ENCODE measurements around the gene EPHB3. TPM values are rescaled to one million over a fixed set of nuclear protein-coding genes. Genes with fewer than 3 reads are reported as not detected.

The EPHB3 gene
- total RNA-seq, 2 donors from 2014 or later, result 7.9 to 10.1 TPM

- no peak overlapping the region for H3K4me3 ChIP-seq
- H3K4me1 ChIP-seq, result peaks cover 12% of the 10 kb centered on the region
- intact Hi-C loops (cut with DNase I), result no loop called here
- no peaks in the 10 kb centered on the region for H3K27me3 ChIP-seq
- DNase-seq (no peak), ATAC-seq (no peak)
- no peak overlapping the region for H3K27ac ChIP-seq
- no peak for TF ChIP-seq POLR2A (IDR thresholded peaks at IDR 0.05)
- H3K36me3 ChIP-seq (replicated peaks in 1 of 2; ENCODE audit: insufficient read depth in 1 of 2, low read depth in 2 of 2), result no peaks in the 10 kb centered on the region
- 77 to 78% methylated on average over 7 of the region's 7 CpGs for WGBS, 2 donors
- no peaks in the 10 kb centered on the region for H3K9me3 ChIP-seq
These were observed 31.8 kb downstream of the EPHB3 start for GRCh38 chr3:184593220-184593927.

DNA sequence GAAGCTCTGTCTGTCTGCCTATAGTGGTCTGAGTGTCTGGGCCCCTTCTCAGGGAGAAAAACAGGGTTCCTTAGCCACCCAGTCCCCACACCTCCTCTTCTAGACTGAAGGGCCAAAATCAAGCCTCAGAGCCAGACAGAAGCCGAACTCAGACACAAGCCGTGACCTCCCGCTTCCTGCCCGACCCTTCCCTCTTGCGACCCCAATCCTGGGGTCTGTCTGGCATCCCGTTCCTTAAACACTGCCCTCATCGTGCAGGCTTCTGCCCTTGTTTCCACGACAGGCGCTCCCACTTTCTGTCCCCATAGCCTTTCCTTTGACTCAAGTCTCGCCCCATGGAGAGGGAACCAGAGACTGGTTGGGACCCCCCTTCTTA lies 32.3 kb downstream of the EPHB3 start:
- Histone ChIP-seq H3K9me3 (no peaks in the 10 kb centered on the region), H3K4me1 (peaks cover 13% of the 10 kb centered on the region), H3K4me3 (no peak overlapping the region), H3K27ac (no peak overlapping the region), H3K36me3 (replicated peaks in 1 of 2; ENCODE audit: insufficient read depth in 1 of 2, low read depth in 2 of 2) (no peaks in the 10 kb centered on the region), H3K27me3 (no peaks in the 10 kb centered on the region)
- TF ChIP-seq POLR2A (IDR thresholded peaks at IDR 0.05) (no peak), CTCF (IDR thresholded peaks at IDR 0.05) (no peak)
- WGBS, 2 donors, result 89 to 92% methylated on average over 10 of the region's 10 CpGs
- ATAC-seq (no peak), DNase-seq (no peak)
- intact Hi-C loops (cut with DNase I), result no loop called here

DNA sequence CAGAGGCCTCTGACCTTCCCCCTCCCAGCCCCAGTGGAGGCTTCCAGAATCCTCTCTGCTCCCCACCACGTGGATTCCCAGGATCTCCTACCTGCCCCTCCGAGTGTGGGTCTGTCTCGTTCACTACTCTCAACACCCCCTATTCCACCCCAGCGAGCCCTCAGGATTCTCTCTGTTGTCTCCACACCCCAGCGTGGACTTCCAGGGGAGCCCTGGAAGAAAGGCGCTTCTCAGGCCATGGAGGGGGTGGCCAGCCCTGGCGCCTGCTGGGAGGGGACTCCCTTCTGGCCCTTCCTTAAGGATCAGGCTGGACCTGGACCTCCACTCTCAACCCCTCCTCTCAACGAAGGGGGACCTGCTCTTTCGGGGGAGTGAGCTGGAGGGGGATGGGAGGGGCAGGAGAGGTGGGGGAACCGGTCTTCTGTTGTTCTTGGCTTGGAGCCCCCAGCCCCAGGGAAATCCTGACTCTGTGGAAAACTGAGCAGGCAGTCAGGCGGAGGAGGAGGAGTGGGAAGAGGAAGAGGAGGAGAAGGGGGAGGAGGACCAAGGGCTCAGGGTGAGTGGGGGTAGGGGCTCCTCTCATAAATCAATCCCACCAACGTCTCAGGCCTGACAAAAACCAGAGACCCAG lies 32.9 kb downstream of the EPHB3 start:
- no peak for TF ChIP-seq POLR2A (IDR thresholded peaks at IDR 0.05)
- no peak for TF ChIP-seq CTCF (IDR thresholded peaks at IDR 0.05)
- DNase-seq (no peak), ATAC-seq (no peak)
- Histone ChIP-seq H3K27ac (no peak overlapping the region), H3K9me3 (no peaks in the 10 kb centered on the region), H3K4me3 (no peak overlapping the region), H3K36me3 (replicated peaks in 1 of 2; ENCODE audit: insufficient read depth in 1 of 2, low read depth in 2 of 2) (no peaks in the 10 kb centered on the region), H3K4me1 (peaks cover 13% of the 10 kb centered on the region), H3K27me3 (no peaks in the 10 kb centered on the region)
- 53 to 70% methylated on average over 12 of the region's 12 CpGs for WGBS, 2 donors
- intact Hi-C loops (cut with DNase I), result no loop called here

DNA sequence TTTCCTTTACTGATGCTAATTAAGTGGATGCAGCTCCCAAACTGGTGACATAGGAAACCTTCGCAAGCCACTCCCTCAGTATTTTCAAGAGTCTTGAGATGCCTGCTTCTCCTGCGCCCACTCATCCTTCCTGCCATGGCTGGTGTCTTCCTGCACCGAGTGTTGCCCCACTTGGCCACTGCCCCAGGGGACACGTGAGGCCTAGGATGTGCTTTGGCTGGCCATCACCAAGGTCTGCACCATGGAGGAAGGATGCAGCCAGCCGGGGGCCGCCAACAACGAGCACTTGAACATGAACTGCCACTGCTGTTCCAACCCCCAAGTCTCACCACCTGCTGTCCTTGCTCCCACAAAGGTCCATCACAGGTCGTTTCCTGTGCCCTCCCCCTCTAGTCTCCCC lies 34.1 kb downstream of the EPHB3 start:
- Histone ChIP-seq H3K4me3 (no peak overlapping the region), H3K27ac (no peak overlapping the region), H3K9me3 (no peaks in the 10 kb centered on the region), H3K27me3 (no peaks in the 10 kb centered on the region), H3K4me1 (peaks cover 13% of the 10 kb centered on the region), H3K36me3 (replicated peaks in 1 of 2; ENCODE audit: insufficient read depth in 1 of 2, low read depth in 2 of 2) (no peaks in the 10 kb centered on the region)
- TF ChIP-seq POLR2A (IDR thresholded peaks at IDR 0.05) (no peak), CTCF (IDR thresholded peaks at IDR 0.05) (no peak)
- intact Hi-C loops (cut with DNase I), result no loop called here
- DNase-seq, result no peak
- ATAC-seq, result no peak
- WGBS, 2 donors, result 71 to 72% methylated on average over 8 of the region's 8 CpGs

GRCh38 chr3:184596233-184596632 lies 34.6 kb downstream of the EPHB3 start:
- no peak for TF ChIP-seq CTCF (IDR thresholded peaks at IDR 0.05)
- no peak for TF ChIP-seq POLR2A (IDR thresholded peaks at IDR 0.05)
- no peak overlapping the region for H3K4me3 ChIP-seq
- no peaks in the 10 kb centered on the region for H3K9me3 ChIP-seq
- H3K27ac ChIP-seq, result no peak overlapping the region
- no peaks in the 10 kb centered on the region for H3K27me3 ChIP-seq
- H3K36me3 ChIP-seq (replicated peaks in 1 of 2; ENCODE audit: insufficient read depth in 1 of 2, low read depth in 2 of 2), result no peaks in the 10 kb centered on the region
- intact Hi-C loops (cut with DNase I), result no loop called here
- no peak for ATAC-seq
- 83 to 96% methylated on average over 5 of the region's 5 CpGs for WGBS, 2 donors
- DNase-seq, result no peak
- peaks cover 13% of the 10 kb centered on the region for H3K4me1 ChIP-seq
